ENCODE results near the gene GSTA2.
"Not testable (repeated sequence)": the region's sequence is repeated elsewhere in the genome, so short reads cannot be mapped to it uniquely, and the experiment has no call there.

Gene GSTA2

DNA sequence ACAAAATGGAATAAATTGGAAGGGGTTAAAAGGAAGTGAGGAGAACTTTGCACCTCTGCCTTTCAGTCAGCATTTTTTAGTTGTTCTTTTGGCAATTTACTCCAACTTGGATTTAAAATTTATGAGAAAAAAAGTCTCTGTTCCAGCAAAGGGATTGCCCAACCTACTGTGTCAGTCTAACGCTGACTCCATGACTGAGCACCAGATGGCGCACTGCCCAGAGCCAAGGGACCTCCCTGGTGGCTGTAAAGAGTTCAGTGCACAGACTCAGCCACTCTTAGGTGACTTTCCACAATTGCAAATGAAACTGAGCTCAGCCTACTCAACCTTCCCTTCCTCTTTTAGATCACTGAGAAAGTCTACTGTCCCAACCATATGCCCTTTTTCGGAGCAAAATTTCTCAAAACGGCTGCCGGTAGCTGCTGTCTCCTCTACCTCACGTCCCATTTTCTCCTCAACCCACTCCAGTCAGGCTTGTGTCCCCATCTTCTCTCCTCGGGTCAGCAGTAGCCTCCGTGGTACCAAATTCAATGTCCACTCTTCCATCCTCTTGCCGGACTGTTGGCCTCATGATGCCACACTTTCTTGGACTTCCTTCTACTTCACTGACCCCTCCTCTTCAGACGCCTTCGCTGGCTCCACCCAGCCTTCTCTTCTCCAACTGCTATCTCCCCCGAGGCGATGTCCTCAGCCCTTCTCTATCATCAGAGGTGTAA lies 38.7 kb downstream of the GSTA2 start:
- DNase-seq, result peak; percentile 79

DNA sequence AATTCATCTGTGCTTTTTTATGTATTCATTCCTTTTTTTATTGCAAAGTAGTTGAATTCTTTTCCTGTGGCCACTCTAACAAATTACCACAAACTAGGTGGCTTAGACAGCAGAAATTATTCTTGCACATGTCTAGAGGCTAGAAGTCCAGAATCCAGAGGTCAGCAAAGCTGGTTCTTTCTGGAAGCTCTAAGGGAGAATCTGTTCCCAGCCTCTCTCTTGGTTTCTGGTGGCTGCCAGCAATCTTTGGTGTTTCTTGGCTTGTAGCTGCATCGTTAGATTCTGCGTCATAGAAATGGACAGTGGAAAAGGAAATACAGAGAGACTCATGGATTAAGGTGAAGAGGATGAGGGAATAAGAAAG lies 39.3 kb downstream of the GSTA2 start:
- DNase-seq, result no peak

- DNase-seq, result no peak
Observed at GRCh38 chr6:52720321-52720720, 43.0 kb downstream of the GSTA2 start.

- no peak for DNase-seq
Observed at GRCh38 chr6:52718550-52718949, 44.7 kb downstream of the GSTA2 start.

DNA sequence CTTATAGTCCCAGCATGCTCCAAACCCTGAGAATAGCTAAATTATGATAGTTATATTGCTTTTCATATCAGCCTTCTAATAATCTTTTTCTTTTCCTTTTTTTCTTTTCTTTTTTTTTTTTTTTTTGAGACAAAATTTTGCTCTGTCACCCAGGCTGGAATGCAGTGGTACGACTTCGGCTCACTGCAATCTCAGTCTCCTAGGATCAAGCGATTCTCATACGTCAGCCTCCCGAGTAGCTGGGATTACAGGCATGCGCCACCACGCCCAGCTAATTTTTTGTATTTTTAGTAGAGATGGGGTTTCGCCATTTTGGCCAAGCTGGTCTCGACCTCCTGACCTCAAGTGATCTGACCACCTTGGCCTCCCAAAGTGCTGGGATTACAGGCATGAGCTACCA lies 48.5 kb downstream of the GSTA2 start:
- DNase-seq, result not testable (repeated sequence)

DNA sequence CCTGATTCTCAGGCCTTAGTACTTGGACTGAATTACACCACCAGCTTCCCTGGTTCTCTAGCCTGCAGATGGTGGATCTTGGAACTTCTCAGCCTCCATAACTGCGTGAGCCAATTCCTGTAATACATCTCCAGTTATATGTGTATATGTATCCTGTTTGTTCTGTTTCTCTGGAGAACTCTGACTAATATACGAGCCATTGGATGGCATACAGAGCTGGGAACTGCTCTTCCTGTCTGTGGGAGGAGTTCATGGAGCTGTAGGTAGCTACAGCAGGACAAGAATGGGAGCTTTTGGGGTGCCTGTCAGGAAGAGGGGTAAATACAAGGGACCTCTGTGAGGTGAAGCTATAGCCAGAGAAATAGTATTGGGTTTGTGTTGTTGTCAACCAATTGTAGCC lies 51.1 kb downstream of the GSTA2 start:
- DNase-seq, result no peak

DNA sequence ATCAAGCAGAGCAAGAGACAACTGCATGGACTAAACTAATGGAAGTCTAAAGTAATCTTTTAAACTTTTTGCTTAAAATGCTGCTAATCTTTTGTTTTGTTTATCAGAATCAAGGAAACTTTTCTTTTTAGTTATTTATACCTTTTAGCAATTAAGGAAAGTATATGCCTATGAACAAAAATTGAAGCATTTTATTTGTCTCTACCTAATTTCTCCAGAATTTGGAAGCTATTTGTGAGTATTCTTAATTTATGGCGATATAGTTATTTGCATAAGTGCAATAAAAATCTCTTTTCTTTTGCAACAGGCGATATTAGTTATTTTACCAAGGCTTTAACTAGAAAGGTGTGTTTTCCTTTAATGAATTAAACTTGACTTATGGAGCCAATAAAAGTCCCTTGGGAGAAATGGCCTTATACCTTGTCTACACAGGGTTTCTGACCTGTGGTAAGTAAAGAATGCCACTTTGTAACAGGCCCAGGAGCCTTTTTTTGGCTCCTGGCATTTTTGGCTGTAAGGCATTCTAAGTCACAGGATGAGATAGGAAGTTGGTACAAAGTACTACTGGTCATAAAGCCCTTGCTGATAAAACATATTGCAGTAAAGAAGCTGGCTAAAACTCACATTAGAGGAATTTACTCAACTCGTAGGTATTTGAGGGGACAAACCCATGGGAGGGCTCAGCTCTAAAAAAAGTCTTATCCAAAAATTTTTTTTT lies 55.2 kb downstream of the GSTA2 start:
- DNase-seq, result no peak

DNA sequence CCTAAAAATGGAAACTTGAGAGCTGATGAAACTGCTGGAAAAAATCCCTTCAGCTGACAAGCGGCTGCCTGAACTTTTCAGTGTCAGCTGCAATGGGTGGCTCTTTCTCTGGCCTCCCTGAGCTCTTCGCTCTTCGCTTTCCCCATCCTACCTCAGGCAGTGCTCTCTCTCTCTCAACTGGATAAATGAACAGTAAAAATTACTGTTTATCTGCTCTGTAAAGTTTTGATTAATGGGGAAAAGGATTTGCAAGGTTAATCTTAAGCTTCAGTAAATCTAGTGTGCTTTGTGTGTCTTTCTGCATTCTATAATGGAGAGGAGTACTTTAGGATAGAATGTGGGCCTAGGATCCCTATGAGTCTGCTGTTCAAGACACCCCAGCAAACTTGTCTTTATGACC lies 57.3 kb downstream of the GSTA2 start:
- DNase-seq, result no peak

DNA sequence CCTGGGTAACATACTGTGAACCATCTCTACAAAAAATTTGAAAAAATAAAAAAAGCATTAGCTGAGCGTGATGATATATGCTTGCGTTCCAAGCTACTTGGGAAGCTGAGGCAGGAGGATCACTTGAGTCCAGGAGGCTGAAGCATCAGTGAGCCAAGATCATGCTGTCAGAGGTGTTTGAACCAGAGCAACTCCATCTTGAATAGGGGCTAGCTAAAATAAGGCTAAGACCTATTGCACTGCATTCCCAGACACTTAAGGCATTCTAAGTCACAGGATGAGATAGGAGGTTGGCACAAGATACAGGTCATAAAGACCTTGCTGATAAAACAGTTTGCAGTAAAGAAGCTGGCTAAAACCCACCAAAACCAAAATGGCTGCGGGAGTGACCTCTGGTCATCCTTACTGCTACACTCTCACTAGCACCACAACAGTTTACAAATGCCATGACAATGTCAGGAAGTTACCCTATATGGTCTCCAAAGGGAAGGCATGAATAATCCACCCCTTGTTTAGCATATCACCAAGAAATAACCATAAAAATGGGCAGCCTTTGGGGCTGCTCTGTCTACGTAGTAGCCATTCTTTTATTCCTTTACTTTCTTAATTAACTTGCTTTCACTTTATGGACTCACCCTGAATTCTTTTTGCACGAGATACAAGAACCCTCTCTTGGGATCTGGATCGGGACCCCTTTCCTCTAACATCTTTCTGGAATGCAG lies 58.3 kb downstream of the GSTA2 start:
- DNase-seq, result not testable (repeated sequence)

DNA sequence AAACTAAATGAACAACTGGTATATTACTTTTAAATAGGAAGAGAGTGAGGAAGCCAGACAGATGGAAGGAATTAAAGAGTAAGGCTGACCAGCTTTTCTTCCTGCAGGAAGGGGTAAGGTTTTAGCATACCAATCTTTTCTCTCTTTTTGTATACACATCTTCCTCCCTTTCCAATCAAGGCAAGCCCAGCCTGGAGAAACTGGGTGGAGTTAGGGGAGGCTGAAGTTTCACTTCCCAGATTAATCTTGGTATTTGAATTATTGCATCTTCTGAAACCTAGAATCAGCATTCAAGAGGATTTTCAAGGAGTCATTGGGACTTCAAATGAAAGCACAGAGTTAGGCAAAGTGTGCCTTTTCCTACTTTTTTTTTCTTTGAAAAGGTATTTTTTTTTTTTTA lies 59.2 kb downstream of the GSTA2 start:
- DNase-seq, result no peak

Measured in activated effector memory CD4-positive, alpha-beta T cell treated with anti-CD3 and anti-CD28 coated beads, Interleukin-2, amount 50 U/mL, for 16 hours (primary cell).